ENCODE results near the gene GABBR2.
A peak's percentile ranks its signal among the peaks of the same experiment; 100 is the strongest.

Gene GABBR2

GRCh38 chr9:98551511-98552286, 157.0 kb downstream of the GABBR2 start:
- peak in 2 of 58 donors; percentile 27 to 47 for DNase-seq

- DNase-seq: no peak
These were observed 158.4 kb downstream of the GABBR2 start for GRCh38 chr9:98550206-98550820.

- no peak for DNase-seq
These were observed 159.3 kb downstream of the GABBR2 start for GRCh38 chr9:98549401-98549800.

GRCh38 chr9:98547606-98548005, 161.1 kb downstream of the GABBR2 start:
- DNase-seq: no peak

- no peak for DNase-seq
These were observed 163.7 kb downstream of the GABBR2 start for GRCh38 chr9:98545021-98545420.

- no peak for DNase-seq
These were observed 167.0 kb downstream of the GABBR2 start for GRCh38 chr9:98541684-98542230.

GRCh38 chr9:98540476-98540875, 168.3 kb downstream of the GABBR2 start:
- no peak for DNase-seq

GRCh38 chr9:98539954-98540353, 168.8 kb downstream of the GABBR2 start:
- no peak for DNase-seq

GRCh38 chr9:98538626-98539031, 170.1 kb downstream of the GABBR2 start:
- DNase-seq: peak in 20 of 58 donors; percentile 9 to 69 (median 28)

GRCh38 chr9:98538203-98538602, 170.5 kb downstream of the GABBR2 start:
- no peak for DNase-seq

GRCh38 chr9:98536542-98537173, 172.1 kb downstream of the GABBR2 start:
- DNase-seq: no peak

GRCh38 chr9:98533866-98534265, 174.9 kb downstream of the GABBR2 start:
- no peak for DNase-seq

GRCh38 chr9:98533132-98533531, 175.6 kb downstream of the GABBR2 start:
- DNase-seq: no peak

- DNase-seq: no peak
These were observed 176.2 kb downstream of the GABBR2 start for GRCh38 chr9:98532574-98532973.

GRCh38 chr9:98532147-98532546, 176.6 kb downstream of the GABBR2 start:
- no peak for DNase-seq

- DNase-seq: no peak
These were observed 177.8 kb downstream of the GABBR2 start for GRCh38 chr9:98530806-98531386.

GRCh38 chr9:98530275-98530674, 178.5 kb downstream of the GABBR2 start:
- DNase-seq: no peak

GRCh38 chr9:98529841-98530240, 178.9 kb downstream of the GABBR2 start:
- DNase-seq: peak in 13 of 58 donors; percentile 13 to 79 (median 31)

GRCh38 chr9:98523231-98523901, 185.4 kb downstream of the GABBR2 start:
- DNase-seq: no peak

GRCh38 chr9:98522487-98522886, 186.2 kb downstream of the GABBR2 start:
- no peak for DNase-seq

GRCh38 chr9:98521141-98521540, 187.6 kb downstream of the GABBR2 start:
- peak in 5 of 58 donors; percentile 19 to 42 (median 23) for DNase-seq

Data from anterior cingulate cortex (tissue), 58 donors.